Type B pancreatic cell (in vitro differentiated cells): ENCODE measurements around the gene CCDC183. TPM values are rescaled to one million over a fixed set of nuclear protein-coding genes. Genes with fewer than 3 reads are reported as not detected.

Source experiments
- DNase-seq: peaks from one replicate; pipeline ENCODE4 v3.0.0; 2021; ENCODE audit warnings: mixed read lengths; ENCODE audit not compliant: unreplicated experiment; ENCODE audit errors: extremely low spot score
- H3K27ac Mint-ChIP-seq: 2 replicates; pipeline ENCODE4 v1.8.0; 2021; ENCODE audit warnings: mild to moderate bottlenecking, mixed read lengths
- H3K27me3 Mint-ChIP-seq: 2 replicates; pipeline ENCODE4 v1.8.0; 2021; ENCODE audit warnings: mixed read lengths
- H3K36me3 Mint-ChIP-seq: 2 replicates; pipeline ENCODE4 v1.8.0; 2021; ENCODE audit warnings: mixed read lengths
- H3K4me1 Mint-ChIP-seq: one replicate; pipeline ENCODE4 v1.8.0; 2021; ENCODE audit warnings: mixed read lengths; ENCODE audit not compliant: unreplicated experiment
- H3K4me3 Mint-ChIP-seq: 2 replicates; pipeline ENCODE4 v1.8.0; 2021; ENCODE audit warnings: mild to moderate bottlenecking, mixed read lengths
- H3K9me3 Mint-ChIP-seq: 2 replicates; pipeline ENCODE4 v1.8.0; 2021; ENCODE audit warnings: mixed read lengths
- CTCF ChIP-seq: fragments of 200-600 bp; sonication (generic); conservative IDR thresholded peaks from 2 replicates; pipeline ENCODE4 v1.5.0; 2021; ENCODE audit warnings: antibody characterized with exemption, mild to moderate bottlenecking
- total RNA-seq: library from RNA; stranded (reverse); gene quantifications from 2 replicates; pipeline ENCODE4 v1.2.1, GENCODE V29; 2021; ENCODE audit warnings: low replicate concordance

CCDC183 gene
- total RNA-seq, 1 donor from 2014 or later = 2.9 TPM

- Mint-ChIP-seq H3K9me3 (no peaks in the 10 kb centered on the region), H3K36me3 (no peaks in the 10 kb centered on the region), H3K4me3 (no peak overlapping the region), H3K4me1 (no peaks in the 10 kb centered on the region), H3K27ac (no peak overlapping the region), H3K27me3 (no peaks in the 10 kb centered on the region)
- DNase-seq = no peak
- TF ChIP-seq CTCF = no peak
Measured at GRCh38 chr9:136826703-136827582, 30.8 kb downstream of the CCDC183 start.

GRCh38 chr9:136827794-136828473, 31.8 kb downstream of the CCDC183 start:
- no peak for TF ChIP-seq CTCF
- no peaks in the 10 kb centered on the region for H3K9me3 Mint-ChIP-seq
- no peak overlapping the region for H3K27ac Mint-ChIP-seq
- H3K4me3 Mint-ChIP-seq = no peak overlapping the region
- no peaks in the 10 kb centered on the region for H3K36me3 Mint-ChIP-seq
- DNase-seq = no peak
- H3K27me3 Mint-ChIP-seq = no peaks in the 10 kb centered on the region
- H3K4me1 Mint-ChIP-seq = no peaks in the 10 kb centered on the region

- DNase-seq = no peak
- H3K27ac Mint-ChIP-seq = no peak overlapping the region
- no peaks in the 10 kb centered on the region for H3K27me3 Mint-ChIP-seq
- TF ChIP-seq CTCF = no peak
- H3K4me3 Mint-ChIP-seq = no peak overlapping the region
- no peaks in the 10 kb centered on the region for H3K36me3 Mint-ChIP-seq
- no peaks in the 10 kb centered on the region for H3K4me1 Mint-ChIP-seq
- H3K9me3 Mint-ChIP-seq = no peaks in the 10 kb centered on the region
Measured at GRCh38 chr9:136828474-136829140, 32.5 kb downstream of the CCDC183 start.

GRCh38 chr9:136829412-136829811, 33.3 kb downstream of the CCDC183 start:
- H3K4me3 Mint-ChIP-seq = no peak overlapping the region
- H3K27me3 Mint-ChIP-seq = no peaks in the 10 kb centered on the region
- H3K27ac Mint-ChIP-seq = no peak overlapping the region
- no peaks in the 10 kb centered on the region for H3K4me1 Mint-ChIP-seq
- H3K9me3 Mint-ChIP-seq = no peaks in the 10 kb centered on the region
- no peaks in the 10 kb centered on the region for H3K36me3 Mint-ChIP-seq
- TF ChIP-seq CTCF = no peak
- no peak for DNase-seq

GRCh38 chr9:136829981-136830885, 34.1 kb downstream of the CCDC183 start:
- H3K27me3 Mint-ChIP-seq = no peaks in the 10 kb centered on the region
- TF ChIP-seq CTCF = no peak
- no peak overlapping the region for H3K27ac Mint-ChIP-seq

More at GRCh38 chr9:136829981-136830885, 34.1 kb downstream of the CCDC183 start:
- no peaks in the 10 kb centered on the region for H3K4me1 Mint-ChIP-seq
- no peak for DNase-seq
- no peak overlapping the region for H3K4me3 Mint-ChIP-seq
- H3K9me3 Mint-ChIP-seq = no peaks in the 10 kb centered on the region
- no peaks in the 10 kb centered on the region for H3K36me3 Mint-ChIP-seq
